Caco-2 (cell line): ENCODE data around the gene PLPPR3. TPM values are rescaled to one million over a fixed set of nuclear protein-coding genes. Genes with fewer than 3 reads are reported as not detected.

Source experiments
- BruUV-seq: library from RNA; stranded (reverse); fragments of 400-500 nt; replicated peaks from 2 replicates; lab custom pipeline; 2021; lab: Mats Ljungman, UMichigan
- CTCF ChIA-PET: fragments of 300-600 bp; sonication (Branson Sonifier 250); formaldehyde crosslinking; loops from one replicate; lab custom pipeline; 2022; ENCODE audit warnings: antibody characterized with exemption; lab: Charles Lee
- POLR2A ChIA-PET: fragments of 300-600 bp; sonication (Branson Sonifier 250); formaldehyde crosslinking; loops from one replicate; lab custom pipeline; 2022; ENCODE audit warnings: antibody characterized with exemption; lab: Charles Lee
- DNase-seq, 2 experiments: peaks; one replicate each; pipeline versions ENCODE4 v3.0.0 to v3.0.0-alpha.2; 2020 to 2022
- H3K27me3 ChIP-seq: replicated peaks from 2 replicates; pipeline ENCODE4 v1.6.0; 2011; ENCODE audit warnings: low read length; ENCODE audit not compliant: control insufficient read depth, insufficient read depth
- H3K36me3 ChIP-seq: 2 replicates; pipeline ENCODE4 v1.5.1; 2011; ENCODE audit warnings: low read length; ENCODE audit not compliant: control insufficient read depth, insufficient read depth
- H3K4me1 ChIP-seq: fragments of 250-450 bp; sonication (Bioruptor Pico); 2 replicates; pipeline ENCODE4 v1.5.1; 2020; ENCODE audit warnings: mild to moderate bottlenecking
- H3K4me3 ChIP-seq: 2 replicates; pipeline ENCODE4 v1.5.1; 2011; ENCODE audit warnings: low read depth, mild to moderate bottlenecking, control low read depth, low read length
- H3K9me3 ChIP-seq: fragments of 250-450 bp; sonication (Bioruptor Pico); 2 replicates; pipeline ENCODE4 v1.5.1; 2020; ENCODE audit warnings: mild to moderate bottlenecking, moderate library complexity
- H3K27ac Mint-ChIP-seq: one replicate; pipeline ENCODE4 v1.8.0; 2022; ENCODE audit warnings: mixed read lengths; ENCODE audit not compliant: unreplicated experiment
- H3K27me3 Mint-ChIP-seq: one replicate; pipeline ENCODE4 v1.8.0; 2022; ENCODE audit warnings: mixed read lengths; ENCODE audit not compliant: insufficient read depth, unreplicated experiment
- H3K36me3 Mint-ChIP-seq: one replicate; pipeline ENCODE4 v1.8.0; 2022; ENCODE audit warnings: mild to moderate bottlenecking, mixed read lengths; ENCODE audit not compliant: insufficient read depth, unreplicated experiment
- H3K4me1 Mint-ChIP-seq: one replicate; pipeline ENCODE4 v1.8.0; 2022; ENCODE audit warnings: low read depth, mixed read lengths; ENCODE audit not compliant: unreplicated experiment
- H3K4me3 Mint-ChIP-seq: one replicate; pipeline ENCODE4 v1.8.0; 2022; ENCODE audit warnings: mild to moderate bottlenecking, moderate library complexity, mixed read lengths; ENCODE audit not compliant: unreplicated experiment
- H3K9me3 Mint-ChIP-seq: one replicate; pipeline ENCODE4 v1.8.0; 2022; ENCODE audit warnings: mixed read lengths; ENCODE audit not compliant: unreplicated experiment
- CTCF ChIP-seq, 2 experiments: fragments of 200-600 bp in 1 of 2; IDR thresholded peaks; 1 replicate in 1 of 2; 2 replicates in 1 of 2; pipeline versions ENCODE4 v1.5.1 to v1.8.0; 2011 to 2022; ENCODE audit warnings: antibody characterized with exemption in 1 of 2, control low read depth in 1 of 2, inconsistent platforms in 1 of 2, low read depth in 1 of 2, low read length in 1 of 2, mild to moderate bottlenecking in 1 of 2, moderate library complexity in 1 of 2; ENCODE audit not compliant: insufficient read depth in 1 of 2, severe bottlenecking in 1 of 2, unreplicated experiment in 1 of 2
- intact Hi-C: fragments of 100-400 bp; cut with micrococcal nuclease; formaldehyde crosslinking; loops from one replicate; pipeline ENCODE4 v1.10.0; 2022; ENCODE audit not compliant: unreplicated experiment
- total RNA-seq: library from RNA; stranded (reverse); gene quantifications from 2 replicates; pipeline ENCODE4 v1.2.3, GENCODE V29; 2022

PLPPR3 gene
- total RNA-seq, 1 experiment from 2014 or later: 7.1 TPM

- Mint-ChIP-seq H3K9me3 (no peaks in the 10 kb centered on the region), H3K27ac (no peak overlapping the region), H3K4me3 (no peak overlapping the region), H3K4me1 (no peaks in the 10 kb centered on the region), H3K36me3 (peaks cover 12% of the 10 kb centered on the region), H3K27me3 (no peaks in the 10 kb centered on the region)
- ChIA-PET POLR2A (no interaction called here), CTCF (no interaction called here)
- peak; percentile 29 for TF ChIP-seq CTCF (IDR thresholded peaks at IDR 0.05; ENCODE audit: insufficient read depth in 1 of 2, low read depth in 1 of 2, low read length in 1 of 2, severe bottlenecking in 1 of 2, unreplicated experiment in 1 of 2)
- Histone ChIP-seq H3K4me1 (no peaks in the 10 kb centered on the region), H3K36me3 (no peaks in the 10 kb centered on the region), H3K27me3 (no peaks in the 10 kb centered on the region), H3K9me3 (no peaks in the 10 kb centered on the region), H3K4me3 (no peak overlapping the region)
- intact Hi-C loops: loop anchor here (5.0 to 10.0 kb wide), 2 partner anchors 93 to 211 kb away; partner anchors contain the start of gene WDR18
- DNase-seq: peak; percentile 53 to 63
- no TSS peak for BruUV-seq
Observed at GRCh38 chr19:771332-771785, 50.4 kb downstream of the PLPPR3 start.

- TF ChIP-seq CTCF (IDR thresholded peaks at IDR 0.05; ENCODE audit: insufficient read depth in 1 of 2, low read depth in 1 of 2, low read length in 1 of 2, severe bottlenecking in 1 of 2, unreplicated experiment in 1 of 2): no peak
- no peak overlapping the region for H3K27ac Mint-ChIP-seq
Observed at GRCh38 chr19:769616-770015, 52.1 kb downstream of the PLPPR3 start.

GRCh38 chr19:768424-768823, 53.3 kb downstream of the PLPPR3 start:
- POLR2A ChIA-PET: no interaction called here
- BruUV-seq: no TSS peak
- no peak overlapping the region for H3K27ac Mint-ChIP-seq

More at GRCh38 chr19:769616-770015, 52.1 kb downstream of the PLPPR3 start:
- POLR2A ChIA-PET: no interaction called here
- Mint-ChIP-seq H3K4me3 (no peak overlapping the region), H3K36me3 (peaks cover 23% of the 10 kb centered on the region), H3K27me3 (no peaks in the 10 kb centered on the region), H3K9me3 (no peaks in the 10 kb centered on the region), H3K4me1 (no peaks in the 10 kb centered on the region)
- Histone ChIP-seq H3K4me3 (no peak overlapping the region), H3K4me1 (no peaks in the 10 kb centered on the region), H3K36me3 (no peaks in the 10 kb centered on the region), H3K9me3 (no peaks in the 10 kb centered on the region), H3K27me3 (no peaks in the 10 kb centered on the region)
- intact Hi-C loops: loop anchor here (1.0 to 10.0 kb wide), 4 partner anchors 95 to 213 kb away; partner anchors contain the start of genes KISS1R and WDR18
- no TSS peak for BruUV-seq
- no peak for DNase-seq
- CTCF ChIA-PET: interaction anchor here (0.7 to 1.0 kb wide), 4 partner anchors 9 to 257 kb away, joined by 3 to 10 read pairs (median 4); partner anchors contain the start of gene CNN2

More at GRCh38 chr19:768424-768823, 53.3 kb downstream of the PLPPR3 start:
- TF ChIP-seq CTCF (IDR thresholded peaks at IDR 0.05; ENCODE audit: insufficient read depth in 1 of 2, low read depth in 1 of 2, low read length in 1 of 2, severe bottlenecking in 1 of 2, unreplicated experiment in 1 of 2): no peak
- peaks cover 35% of the 10 kb centered on the region for H3K36me3 Mint-ChIP-seq
- Histone ChIP-seq H3K27me3 (no peaks in the 10 kb centered on the region), H3K4me3 (no peak overlapping the region), H3K9me3 (no peaks in the 10 kb centered on the region), H3K4me1 (no peaks in the 10 kb centered on the region), H3K36me3 (no peaks in the 10 kb centered on the region)
- H3K9me3 Mint-ChIP-seq: no peaks in the 10 kb centered on the region
- H3K27me3 Mint-ChIP-seq: no peaks in the 10 kb centered on the region
- CTCF ChIA-PET: no interaction called here
- intact Hi-C loops: no loop called here
- DNase-seq: no peak
- no peaks in the 10 kb centered on the region for H3K4me1 Mint-ChIP-seq
- no peak overlapping the region for H3K4me3 Mint-ChIP-seq
